Lung (tissue), 12 donors: ENCODE measurements around the gene PFKFB2. TPM values are rescaled to one million over a fixed set of nuclear protein-coding genes. Genes with fewer than 3 reads are reported as not detected.

Experiments used
- ATAC-seq: fragments of 200-7000 bp; cut with Tn5 transposase; one replicate; pipeline ENCODE4 v1.9.1; 2020; ENCODE audit warnings: moderate number of reproducible peaks; ENCODE audit not compliant: insufficient read depth, low FRiP score
- DNase-seq, 3 donors: peaks; one replicate each; pipeline ENCODE4 v3.0.0-alpha.2; 2013 to 2017
- H3K27ac ChIP-seq, 2 donors: one replicate each; pipeline ENCODE4 v1.5.1; 2013; ENCODE audit warnings: mild to moderate bottlenecking in 2 of 2, moderate library complexity in 2 of 2, control low read depth in 1 of 2, inconsistent platforms in 1 of 2, low read depth in 1 of 2, low read length in 1 of 2
- H3K27me3 ChIP-seq, 3 donors: one replicate each; pipeline ENCODE4 v1.5.1; 2013; ENCODE audit warnings: low read length in 2 of 3; ENCODE audit not compliant: control insufficient read depth in 3 of 3, insufficient read depth in 3 of 3
- H3K36me3 ChIP-seq, 4 donors: one replicate each; pipeline ENCODE4 v1.5.1; 2013; ENCODE audit warnings: low read length in 4 of 4, mild to moderate bottlenecking in 1 of 4, moderate library complexity in 1 of 4; ENCODE audit not compliant: control insufficient read depth in 4 of 4, insufficient read depth in 4 of 4
- H3K4me1 ChIP-seq, 5 donors: one replicate each; pipeline ENCODE4 v1.5.1; 2013; ENCODE audit warnings: low read length in 5 of 5, mild to moderate bottlenecking in 2 of 5, moderate library complexity in 1 of 5; ENCODE audit not compliant: control insufficient read depth in 5 of 5, insufficient read depth in 5 of 5
- H3K4me3 ChIP-seq: one replicate; pipeline ENCODE4 v1.5.1; 2013; ENCODE audit warnings: mild to moderate bottlenecking, control low read depth, moderate library complexity
- H3K9ac ChIP-seq, 2 donors: one replicate each; pipeline ENCODE4 v1.5.1; 2013; ENCODE audit warnings: low read length in 2 of 2, control low read depth in 1 of 2; ENCODE audit not compliant: insufficient read depth in 1 of 2
- H3K9me3 ChIP-seq, 4 donors: one replicate each; pipeline ENCODE4 v1.5.1; 2013; ENCODE audit warnings: low read length in 3 of 4, mild to moderate bottlenecking in 1 of 4, moderate library complexity in 1 of 4; ENCODE audit not compliant: control insufficient read depth in 4 of 4, insufficient read depth in 3 of 4
- WGBS, 2 donors: extraction: QIAGEN DNeasy Blood & Tissue Kit; methylation state at CpG; one replicate each; pipeline ENCODE4 v1.1.7; 2013; 5-methylcytosine and 5-hydroxymethylcytosine counted together
- polyA plus RNA-seq, 2 donors: library from polyadenylated mRNA; stranded (reverse); fragments of 200-250 nt; gene quantifications; one replicate each; pipeline ENCODE4 v1.2.1, GENCODE V29; 2013
- total RNA-seq, 2 donors: library from RNA; depleted of rRNA in 1 of 2; stranded (reverse); fragments of >200 nt in 1 of 2; gene quantifications; one replicate each; pipeline ENCODE4 v1.2.1, GENCODE V29; 2014 to 2021
- TF ChIP-seq, protein P1 (sequence below): IDR thresholded peaks from 2 replicates; pipeline ENCODE4 v1.5.1; 2012; ENCODE audit warnings: mild to moderate bottlenecking; ENCODE audit errors: control extremely low read depth, extremely low read depth
- donor health status: control.
- donor health status: control.
- donor health status: Bipolar disorder and iron deficiency.
- donor health status: healthy.
- donor health status: DM: yes; HTN: yes; CAD: no.

The PFKFB2 gene
- total and polyA plus RNA-seq, 4 donors, result 19.9 to 52.3 (median 39.6) TPM

DNA sequence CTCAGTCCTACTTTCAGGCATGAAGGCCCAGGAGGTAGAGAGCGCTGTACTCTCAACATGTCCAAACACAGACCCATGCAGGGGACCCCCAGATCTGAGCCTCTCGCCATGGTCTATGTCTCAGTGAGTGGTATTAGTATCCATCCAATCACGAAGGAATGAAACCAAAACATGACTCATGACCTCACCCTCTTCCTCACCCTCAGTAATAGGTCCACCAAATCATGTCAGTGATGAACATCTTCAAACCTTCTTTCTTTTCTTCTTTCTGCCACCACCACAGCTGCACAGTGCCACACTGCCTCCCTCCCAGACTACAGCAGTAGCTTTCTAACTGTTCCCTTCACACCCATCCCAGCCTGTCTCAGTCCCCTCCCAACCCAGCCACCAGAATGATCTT lies 37.3 kb upstream of the PFKFB2 start:
- TF ChIP-seq, protein P1, sequence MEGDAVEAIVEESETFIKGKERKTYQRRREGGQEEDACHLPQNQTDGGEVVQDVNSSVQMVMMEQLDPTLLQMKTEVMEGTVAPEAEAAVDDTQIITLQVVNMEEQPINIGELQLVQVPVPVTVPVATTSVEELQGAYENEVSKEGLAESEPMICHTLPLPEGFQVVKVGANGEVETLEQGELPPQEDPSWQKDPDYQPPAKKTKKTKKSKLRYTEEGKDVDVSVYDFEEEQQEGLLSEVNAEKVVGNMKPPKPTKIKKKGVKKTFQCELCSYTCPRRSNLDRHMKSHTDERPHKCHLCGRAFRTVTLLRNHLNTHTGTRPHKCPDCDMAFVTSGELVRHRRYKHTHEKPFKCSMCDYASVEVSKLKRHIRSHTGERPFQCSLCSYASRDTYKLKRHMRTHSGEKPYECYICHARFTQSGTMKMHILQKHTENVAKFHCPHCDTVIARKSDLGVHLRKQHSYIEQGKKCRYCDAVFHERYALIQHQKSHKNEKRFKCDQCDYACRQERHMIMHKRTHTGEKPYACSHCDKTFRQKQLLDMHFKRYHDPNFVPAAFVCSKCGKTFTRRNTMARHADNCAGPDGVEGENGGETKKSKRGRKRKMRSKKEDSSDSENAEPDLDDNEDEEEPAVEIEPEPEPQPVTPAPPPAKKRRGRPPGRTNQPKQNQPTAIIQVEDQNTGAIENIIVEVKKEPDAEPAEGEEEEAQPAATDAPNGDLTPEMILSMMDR, result no peak
- Histone ChIP-seq H3K4me1 (peaks cover 0 to 3% (median 0%) of the 10 kb centered on the region in 5 donors), H3K27ac (no peak overlapping the region), H3K9ac (no peak overlapping the region), H3K36me3 (no peaks in the 10 kb centered on the region), H3K27me3 (no peaks in the 10 kb centered on the region), H3K4me3 (no peak overlapping the region), H3K9me3 (peaks cover 0 to 2% (median 0%) of the 10 kb centered on the region in 4 donors)
- WGBS, 2 donors, result 89 to 91% methylated on average over 3 of the region's 3 CpGs
- DNase-seq, result no peak
- no peak for ATAC-seq

DNA sequence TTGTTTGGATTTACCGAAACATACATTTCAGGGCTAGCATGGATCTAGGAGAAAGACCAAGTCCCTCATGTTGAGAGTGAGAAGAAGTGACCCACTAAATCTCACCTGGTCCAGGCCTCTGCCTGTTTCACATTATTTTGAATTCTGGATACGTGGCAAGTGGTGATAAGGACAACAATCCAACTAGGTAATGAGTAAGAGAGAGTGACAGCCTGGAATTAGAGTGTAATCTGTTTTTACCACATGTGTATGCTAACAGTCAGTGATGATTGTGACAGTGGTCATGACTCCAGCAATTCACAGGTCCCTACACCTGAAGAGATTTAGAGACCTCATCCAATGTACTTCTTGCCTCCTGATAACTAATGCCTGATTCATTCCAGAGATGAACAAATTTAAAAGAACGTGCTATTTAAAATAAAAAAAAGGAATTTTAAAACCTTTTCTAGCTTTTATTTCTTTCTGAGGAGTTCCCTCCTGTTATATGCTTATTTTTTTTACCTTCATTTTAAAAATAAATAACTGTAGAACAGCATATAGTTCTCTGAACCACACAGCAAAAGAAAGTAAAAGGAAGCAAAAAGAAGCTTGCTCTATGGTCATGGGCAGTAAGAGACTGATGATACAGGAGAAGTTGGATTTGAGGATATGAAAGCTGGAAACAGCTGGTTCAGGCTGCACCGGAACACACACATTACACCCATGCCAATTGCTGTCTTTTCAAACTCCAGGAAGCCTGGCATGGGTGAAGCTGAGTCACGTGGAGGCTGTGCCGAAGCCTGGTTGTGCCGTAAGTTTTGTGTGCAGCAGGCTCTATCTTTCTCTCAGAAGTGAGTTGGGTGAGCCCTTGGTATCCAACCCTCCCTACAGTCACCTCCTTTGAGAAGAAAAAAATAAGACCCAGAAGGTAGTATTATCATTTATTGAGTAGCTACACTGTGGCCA lies 35.2 kb upstream of the PFKFB2 start:
- WGBS, 2 donors, result 49 to 66% methylated on average over 7 of the region's 7 CpGs
- peaks cover 0 to 6% (median 0%) of the 10 kb centered on the region in 5 donors for H3K4me1 ChIP-seq
- H3K27me3 ChIP-seq, result no peaks in the 10 kb centered on the region
- TF ChIP-seq, protein P1, result no peak
- peaks cover 0 to 2% (median 0%) of the 10 kb centered on the region in 4 donors for H3K9me3 ChIP-seq
- H3K9ac ChIP-seq, result no peak overlapping the region
- H3K4me3 ChIP-seq, result no peak overlapping the region
- ATAC-seq (peak; percentile 10), DNase-seq (no peak)
- peak overlapping the region in 1 of 2 donors; percentile 30 for H3K27ac ChIP-seq
- peaks cover 0 to 4% (median 0%) of the 10 kb centered on the region in 4 donors for H3K36me3 ChIP-seq

DNA sequence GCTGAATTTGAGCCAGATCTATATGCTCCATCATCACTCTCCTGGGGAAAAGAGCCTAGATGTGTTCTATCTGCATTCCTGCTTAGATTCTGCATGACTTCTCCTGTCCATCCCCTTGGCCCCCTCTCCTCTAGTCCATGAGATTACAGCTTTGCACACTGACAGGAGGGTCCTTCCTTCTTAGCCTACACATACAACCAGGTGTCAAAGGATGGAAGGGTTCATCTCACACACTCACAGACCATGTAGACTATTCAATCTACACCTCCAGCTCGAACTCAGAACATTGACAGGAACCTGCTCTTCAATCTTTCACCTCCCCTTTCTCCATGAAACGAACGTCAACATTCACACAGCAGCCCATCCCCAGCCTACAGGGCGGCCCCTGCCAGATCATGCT lies 34.4 kb upstream of the PFKFB2 start:
- TF ChIP-seq, protein P1, result no peak
- Histone ChIP-seq H3K9me3 (peaks cover 0 to 2% (median 0%) of the 10 kb centered on the region in 4 donors), H3K4me1 (peaks cover 0 to 6% (median 0%) of the 10 kb centered on the region in 5 donors), H3K4me3 (no peak overlapping the region), H3K36me3 (peaks cover 0 to 4% (median 0%) of the 10 kb centered on the region in 4 donors), H3K27me3 (no peaks in the 10 kb centered on the region), H3K27ac (peak overlapping the region in 1 of 2 donors; percentile 23), H3K9ac (no peak overlapping the region)
- 66 to 86% methylated on average over 4 of the region's 4 CpGs for WGBS, 2 donors
- ATAC-seq, result no peak
- DNase-seq, result no peak
